WTC11 (cell line): ENCODE measurements around the gene SOX18. TPM values are rescaled to one million over a fixed set of nuclear protein-coding genes. Genes with fewer than 3 reads are reported as not detected.

Source experiments
- ATAC-seq: fragments of 200-7000 bp; cut with Tn5 transposase; 2 replicates; pipeline ENCODE4 v1.10.0; 2021; ENCODE audit warnings: mild to moderate bottlenecking, moderate library complexity
- CTCF ChIA-PET: fragments of 300-600 bp; sonication (Branson Sonifier 250); formaldehyde crosslinking; loops from one replicate; lab custom pipeline; 2021; ENCODE audit warnings: antibody characterized with exemption; lab: Charles Lee
- POLR2A ChIA-PET: fragments of 350-600 bp; sonication (Branson Sonifier 250); formaldehyde crosslinking; loops from one replicate; lab custom pipeline; 2021; ENCODE audit warnings: antibody characterized with exemption; lab: Charles Lee
- DNase-seq: peaks from one replicate; pipeline ENCODE4 v3.0.0; 2021; ENCODE audit warnings: low spot score
- H3K27ac Mint-ChIP-seq: 2 replicates; pipeline ENCODE4 v1.8.0; 2021; ENCODE audit warnings: mixed read lengths
- H3K27me3 Mint-ChIP-seq: 2 replicates; pipeline ENCODE4 v1.8.0; 2021; ENCODE audit warnings: low read depth, mild to moderate bottlenecking, moderate library complexity, mixed read lengths
- H3K36me3 Mint-ChIP-seq: 2 replicates; pipeline ENCODE4 v1.8.0; 2021; ENCODE audit warnings: mixed read lengths
- H3K4me1 Mint-ChIP-seq: 2 replicates; pipeline ENCODE4 v1.8.0; 2022; ENCODE audit warnings: mixed read lengths
- H3K4me3 Mint-ChIP-seq: 2 replicates; pipeline ENCODE4 v1.8.0; 2021; ENCODE audit warnings: mild to moderate bottlenecking, moderate library complexity, mixed read lengths
- H3K9me3 Mint-ChIP-seq: 2 replicates; pipeline ENCODE4 v1.8.0; 2021; ENCODE audit warnings: mixed read lengths
- ATF6 ChIP-seq: sonication (generic); formaldehyde crosslinking; IDR thresholded peaks from 2 replicates; pipeline ENCODE4 v1.8.1; 2023; ENCODE audit warnings: mild to moderate bottlenecking, missing genetic modification reagents
- CDX4 ChIP-seq: fragments of 250-450 bp; sonication (Bioruptor Pico); IDR thresholded peaks from 2 replicates; pipeline ENCODE4 v1.9.0; 2021; ENCODE audit warnings: moderate library complexity, mild to moderate bottlenecking, inconsistent platforms, borderline replicate concordance
- CREM ChIP-seq: sonication (generic); formaldehyde crosslinking; IDR thresholded peaks from 2 replicates; pipeline ENCODE4 v1.8.1; 2022; ENCODE audit warnings: mild to moderate bottlenecking, missing genetic modification reagents, moderate library complexity
- CTCF ChIP-seq: fragments of 200-600 bp; IDR thresholded peaks from 2 replicates; pipeline ENCODE4 v1.8.0; 2022; ENCODE audit warnings: antibody characterized with exemption
- ELF4 ChIP-seq: sonication (generic); formaldehyde crosslinking; IDR thresholded peaks from 2 replicates; pipeline ENCODE4 v1.8.1; 2022; ENCODE audit warnings: low read depth, mild to moderate bottlenecking, moderate library complexity, missing genetic modification reagents
- FOXJ3 ChIP-seq: sonication (generic); formaldehyde crosslinking; IDR thresholded peaks from 2 replicates; pipeline ENCODE4 v1.9.0; 2021; ENCODE audit warnings: missing genetic modification reagents, mild to moderate bottlenecking, borderline replicate concordance
- FOXK1 ChIP-seq: sonication (generic); formaldehyde crosslinking; IDR thresholded peaks from 2 replicates; pipeline ENCODE4 v1.8.0; 2022; ENCODE audit warnings: mild to moderate bottlenecking, moderate library complexity, missing genetic modification reagents
- GTF2I ChIP-seq: fragments of 250-450 bp; sonication (Bioruptor Pico); conservative IDR thresholded peaks from 2 replicates; pipeline ENCODE4 v1.4.0; 2021; ENCODE audit warnings: mild to moderate bottlenecking
- MLX ChIP-seq: sonication (generic); formaldehyde crosslinking; IDR thresholded peaks from 2 replicates; pipeline ENCODE4 v1.8.1; 2023; ENCODE audit warnings: mild to moderate bottlenecking, missing genetic modification reagents, moderate library complexity
- MXD4 ChIP-seq: fragments of 250-450 bp; sonication (Bioruptor Pico); IDR thresholded peaks from 2 replicates; pipeline ENCODE4 v1.8.0; 2021; ENCODE audit warnings: mild to moderate bottlenecking, moderate library complexity, borderline replicate concordance
- NFATC4 ChIP-seq: fragments of 250-450 bp; sonication (Bioruptor Pico); IDR thresholded peaks from 2 replicates; pipeline ENCODE4 v1.9.0; 2021; ENCODE audit warnings: mild to moderate bottlenecking
- PRRX2 ChIP-seq: fragments of 250-450 bp; sonication (Bioruptor Pico); IDR thresholded peaks from 2 replicates; pipeline ENCODE4 v1.8.0; 2021; ENCODE audit warnings: mild to moderate bottlenecking
- SMAD4 ChIP-seq: sonication (generic); formaldehyde crosslinking; IDR thresholded peaks from 2 replicates; pipeline ENCODE4 v1.8.0; 2022; ENCODE audit warnings: mild to moderate bottlenecking, missing genetic modification reagents
- TEAD4 ChIP-seq: sonication (generic); formaldehyde crosslinking; IDR thresholded peaks from 2 replicates; pipeline ENCODE4 v1.8.0; 2022; ENCODE audit warnings: mild to moderate bottlenecking, missing genetic modification reagents
- ZNF423 ChIP-seq: fragments of 250-450 bp; sonication (Bioruptor Pico); IDR thresholded peaks from 2 replicates; pipeline ENCODE4 v2.1.2; 2022; ENCODE audit warnings: mild to moderate bottlenecking, moderate library complexity
- ZNF425 ChIP-seq: fragments of 250-450 bp; sonication (Bioruptor Pico); conservative IDR thresholded peaks from 2 replicates; pipeline ENCODE4 v1.9.0; 2021; ENCODE audit warnings: mild to moderate bottlenecking
- ZNF532 ChIP-seq: fragments of 250-450 bp; sonication (Bioruptor Pico); IDR thresholded peaks from 2 replicates; pipeline ENCODE4 v1.9.0; 2021; ENCODE audit warnings: mild to moderate bottlenecking, borderline replicate concordance
- total RNA-seq: library from RNA; stranded (reverse); gene quantifications from 3 replicates; pipeline ENCODE4 v1.2.3, GENCODE V29; 2021

Gene SOX18
- total RNA-seq, 1 experiment from 2014 or later = 0.81 TPM

GRCh38 chr20:64025101-64025825, 24.2 kb downstream of the SOX18 start:
- no peak overlapping the region for H3K4me3 Mint-ChIP-seq
- H3K4me1 Mint-ChIP-seq = no peaks in the 10 kb centered on the region
- no peak for DNase-seq
- TF ChIP-seq ATF6 (no peak), PRRX2 (no peak), FOXK1 (CRISPR knock-in tag) (no peak), GTF2I (CRISPR knock-in tag) (no peak), CTCF (no peak), ZNF423 (CRISPR knock-in tag) (no peak), TEAD4 (CRISPR knock-in tag) (no peak), FOXJ3 (no peak), MLX (CRISPR knock-in tag) (no peak), ZNF532 (no peak), CREM (CRISPR knock-in tag) (no peak), CDX4 (CRISPR knock-in tag) (no peak), MXD4 (CRISPR knock-in tag) (no peak), SMAD4 (CRISPR knock-in tag) (no peak), NFATC4 (CRISPR knock-in tag) (no peak), ELF4 (no peak), ZNF425 (CRISPR knock-in tag) (no peak)
- TF ChIP-seq, all 79 proteins: peak for 0
- ChIA-PET CTCF (interaction anchor here (0.5 kb wide), 1 partner anchor 76 kb away, joined by 3 read pairs; no protein-coding TSS in a partner anchor), POLR2A (no interaction called here)
- Mint-ChIP-seq H3K9me3 (no peaks in the 10 kb centered on the region), H3K27me3 (no peaks in the 10 kb centered on the region), H3K27ac (no peak overlapping the region), H3K36me3 (peaks cover 62% of the 10 kb centered on the region)
- ATAC-seq = no peak
